Spleen (tissue), 11 donors: ENCODE measurements around the gene FAM228A. TPM values are rescaled to one million over a fixed set of nuclear protein-coding genes. Genes with fewer than 3 reads are reported as not detected.

ENCODE experiments used
- DNase-seq: peaks from one replicate; pipeline ENCODE4 v3.0.0-alpha.2; 2020
- H3K27ac ChIP-seq, 8 donors: fragments of 200-600 bp; sonication (generic) in 7 of 8; 1 replicate in 4 of 8; 2 replicates in 4 of 8; pipeline versions ENCODE4 v1.5.0 to v1.8.0; 2016 to 2021; ENCODE audit warnings: inconsistent platforms in 4 of 8, mild to moderate bottlenecking in 4 of 8, moderate library complexity in 1 of 8
- H3K27me3 ChIP-seq, 7 donors: fragments of 200-600 bp; sonication (generic) in 6 of 7; replicated peaks in 1 of 7; 1 replicate in 4 of 7; 2 replicates in 3 of 7; pipeline versions ENCODE4 v1.5.0 to v1.8.0; 2016 to 2021; ENCODE audit warnings: inconsistent platforms in 3 of 7, mild to moderate bottlenecking in 1 of 7
- H3K36me3 ChIP-seq, 6 donors: fragments of 200-600 bp; sonication (generic) in 5 of 6; 1 replicate in 4 of 6; 2 replicates in 2 of 6; pipeline versions ENCODE4 v1.5.0 to v1.8.0; 2016 to 2021; ENCODE audit warnings: inconsistent platforms in 2 of 6
- H3K4me1 ChIP-seq, 6 donors: fragments of 200-600 bp; sonication (generic) in 5 of 6; 1 replicate in 3 of 6; 2 replicates in 3 of 6; pipeline versions ENCODE4 v1.5.0 to v1.8.0; 2016 to 2021; ENCODE audit warnings: inconsistent platforms in 3 of 6
- H3K4me3 ChIP-seq, 8 donors: fragments of 200-600 bp; sonication (generic) in 7 of 8; 1 replicate in 4 of 8; 2 replicates in 4 of 8; pipeline versions ENCODE4 v1.5.0 to v1.8.0; 2016 to 2021; ENCODE audit warnings: inconsistent platforms in 4 of 8, mild to moderate bottlenecking in 4 of 8, moderate library complexity in 2 of 8
- H3K9me3 ChIP-seq, 8 donors: fragments of 200-600 bp; sonication (generic) in 7 of 8; 1 replicate in 4 of 8; 2 replicates in 4 of 8; pipeline versions ENCODE4 v1.5.0 to v1.8.0; 2016 to 2021; ENCODE audit warnings: inconsistent platforms in 4 of 8
- CTCF ChIP-seq, 11 experiments: fragments of 200-600 bp in 7 of 11; fragments of 450-650 bp in 4 of 11; sonication (generic) in 4 of 11; IDR thresholded peaks in 8 of 11; conservative IDR thresholded peaks in 3 of 11; 1 replicate in 7 of 11; 2 replicates in 4 of 11; pipeline versions ENCODE4 v1.4.0 to v1.8.0; 2016 to 2021; ENCODE audit warnings: antibody characterized with exemption in 11 of 11, inconsistent platforms in 4 of 11, mild to moderate bottlenecking in 1 of 11
- POLR2A ChIP-seq, 3 donors: fragments of 450-650 bp; IDR thresholded peaks; one replicate each; pipeline ENCODE4 v1.5.1; 2017; ENCODE audit warnings: antibody characterized with exemption in 3 of 3, mild to moderate bottlenecking in 1 of 3
- POLR2AphosphoS5 ChIP-seq, 3 donors: sonication (generic); formaldehyde crosslinking; IDR thresholded peaks; one replicate each; pipeline ENCODE4 v1.5.1; 2017; ENCODE audit warnings: antibody characterized with exemption in 3 of 3
- WGBS, 5 donors: extraction: QIAGEN DNeasy Blood & Tissue Kit in 3 of 5; methylation state at CpG; one replicate each; pipeline versions ENCODE4 v1.1.5 to v1.1.7; 2013 to 2018; 5-methylcytosine and 5-hydroxymethylcytosine counted together
- intact Hi-C: fragments of 100-400 bp; cut with DNase I; formaldehyde crosslinking; loops from one replicate; pipeline ENCODE4 v1.15.0; 2023; ENCODE audit warnings: low total_unique reads
- polyA plus RNA-seq, 3 donors: library from polyadenylated mRNA; stranded (reverse); fragments of 200-250 nt; gene quantifications; one replicate each; pipeline ENCODE4 v1.2.1, GENCODE V29; 2013
- total RNA-seq, 7 donors: library from RNA; depleted of rRNA in 3 of 7; stranded (reverse); fragments of >200 nt in 3 of 7; fragmentation: NEBNext Ultra II Directional in 4 of 7; extraction: Animal tissue kit (Norgen Biotek cat#: 25700) in 4 of 7; gene quantifications; one replicate each; pipeline versions ENCODE4 v1.1.0 to v1.2.1, GENCODE V29; 2016 to 2021
- donor health status: healthy with polysubstance abuse.
- donor health status: DM: no; HTN: no; CAD: no; lungs with moderate emphysema.
- donor health status: DM: no; HTN: no; CAD: no.
- donor health status: Bipolar disorder and iron deficiency.
- donor health status: healthy.
- donor health status: DM: no; HTN: no; CAD: no.
- donor health status: DM: yes; HTN: yes; CAD: no.

FAM228A gene
- total and polyA plus RNA-seq, 10 donors = 0.21 to 1.9 (median 0.77) TPM

DNA sequence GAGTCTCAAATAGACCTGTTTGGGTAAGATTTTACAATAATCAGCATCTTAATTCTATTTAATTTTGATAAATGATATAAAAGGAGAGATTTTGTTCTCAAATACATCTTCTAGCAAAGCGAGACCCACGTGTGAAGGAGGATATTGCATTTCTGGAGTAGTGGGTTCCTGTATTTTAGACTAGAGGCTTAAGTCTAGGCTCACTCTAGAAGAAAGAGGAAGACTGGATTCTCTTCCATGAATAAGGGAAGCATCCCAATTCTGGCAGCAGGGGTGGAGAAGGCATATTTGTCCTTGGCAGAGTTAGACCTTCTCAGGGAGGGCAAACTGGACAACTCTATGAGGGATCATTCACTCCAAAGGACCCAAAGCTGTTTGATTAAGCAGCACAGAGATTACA, 11.3 kb upstream of the FAM228A start:
- WGBS, 5 donors = 67 to 82% (median 77%) methylated on average over 2 of the region's 2 CpGs
- intact Hi-C loops = no loop called here
- Histone ChIP-seq H3K27me3 (no peaks in the 10 kb centered on the region), H3K4me3 (no peak overlapping the region), H3K36me3 (peaks cover 0 to 19% (median 0%) of the 10 kb centered on the region in 6 donors), H3K27ac (no peak overlapping the region), H3K4me1 (peaks cover 0 to 14% (median 6%) of the 10 kb centered on the region in 6 donors), H3K9me3 (peaks cover 0 to 9% (median 6%) of the 10 kb centered on the region in 8 donors)
- TF ChIP-seq POLR2A (IDR thresholded peaks at IDR 0.05) = no peak
- no peak for DNase-seq

GRCh38 chr2:24164416-24164973, 10.4 kb upstream of the FAM228A start:
- intact Hi-C loops = no loop called here
- H3K4me1 ChIP-seq = peaks cover 0 to 14% (median 6%) of the 10 kb centered on the region in 6 donors
- no peak for DNase-seq
- H3K36me3 ChIP-seq = peaks cover 0 to 20% (median 0%) of the 10 kb centered on the region in 6 donors
- H3K27me3 ChIP-seq = no peaks in the 10 kb centered on the region
- H3K4me3 ChIP-seq = no peak overlapping the region
- WGBS, 5 donors = 38 to 61% (median 53%) methylated on average over 7 to 8 of the region's 8 CpGs
- TF ChIP-seq POLR2A (IDR thresholded peaks at IDR 0.05) (no peak), CTCF (IDR thresholded peaks at IDR 0.05 in 8 of 11, conservative IDR thresholded peaks at IDR 0.05 in 3 of 11) (peak in 8 of 11 experiments; percentile 23 to 83 (median 52))
- H3K27ac ChIP-seq = no peak overlapping the region
- peaks cover 0 to 9% (median 6%) of the 10 kb centered on the region in 8 donors for H3K9me3 ChIP-seq

DNA sequence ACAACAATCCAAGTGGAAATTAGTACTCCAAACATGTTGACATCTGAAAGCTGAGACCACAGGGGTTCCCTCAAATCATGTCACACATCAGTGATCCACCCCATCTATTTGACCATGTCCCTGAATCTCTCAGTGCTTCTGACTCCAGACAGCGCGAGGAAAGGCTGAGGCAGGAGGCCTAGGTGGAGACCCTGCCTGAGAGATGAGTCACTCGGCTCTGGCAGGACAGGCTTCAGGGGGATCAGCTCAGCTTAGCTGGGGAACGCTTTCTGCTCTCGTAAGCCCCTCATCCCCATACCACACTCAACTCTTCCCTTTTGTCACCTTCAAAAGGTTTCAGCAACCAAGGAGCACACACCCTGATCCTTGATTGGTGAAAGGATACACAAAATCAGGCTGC, 5.8 kb upstream of the FAM228A start:
- Histone ChIP-seq H3K4me1 (peaks cover 0 to 12% (median 6%) of the 10 kb centered on the region in 6 donors), H3K9me3 (no peaks in the 10 kb centered on the region), H3K27me3 (no peaks in the 10 kb centered on the region), H3K36me3 (peaks cover 0 to 5% (median 0%) of the 10 kb centered on the region in 6 donors), H3K4me3 (no peak overlapping the region), H3K27ac (no peak overlapping the region)
- intact Hi-C loops = no loop called here
- TF ChIP-seq POLR2AphosphoS5 (IDR thresholded peaks at IDR 0.05) = no peak
- TF ChIP-seq CTCF (IDR thresholded peaks at IDR 0.05 in 8 of 11, conservative IDR thresholded peaks at IDR 0.05 in 3 of 11) = no peak
- no peak for TF ChIP-seq POLR2A (IDR thresholded peaks at IDR 0.05)
- DNase-seq = no peak
- 77 to 95% (median 90%) methylated on average over 5 of the region's 5 CpGs for WGBS, 5 donors

DNA sequence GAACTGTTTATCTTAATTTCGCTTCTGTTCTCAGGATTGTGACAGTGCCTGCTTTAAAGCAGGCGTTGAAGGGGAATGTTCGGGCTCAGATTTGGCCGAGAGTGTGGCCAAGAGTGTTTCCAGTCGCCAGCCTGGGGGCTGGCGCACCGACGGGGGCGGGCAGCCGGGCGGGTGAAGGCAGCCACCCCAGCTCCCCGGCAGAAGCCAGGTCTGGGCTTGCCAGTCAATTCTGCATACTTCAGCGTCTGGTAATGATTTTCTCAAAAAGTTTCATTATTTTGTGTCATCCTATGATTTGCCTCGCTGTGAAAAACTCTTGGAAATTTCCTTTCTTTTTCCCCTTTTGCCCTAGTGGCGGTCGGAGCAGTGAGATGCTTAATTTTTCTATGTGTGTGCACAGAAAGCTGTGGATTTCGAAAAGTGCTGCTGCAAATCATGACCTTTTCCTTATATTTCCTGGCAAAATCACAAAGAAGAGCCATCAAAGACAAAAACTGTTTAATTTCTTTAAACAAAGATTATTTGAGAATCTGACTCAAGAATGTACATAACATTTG, 856 bp downstream of the FAM228A start:
- WGBS, 5 donors = 90 to 93% (median 92%) methylated on average over 17 of the region's 17 CpGs
- TF ChIP-seq POLR2AphosphoS5 (IDR thresholded peaks at IDR 0.05) (no peak), CTCF (IDR thresholded peaks at IDR 0.05 in 8 of 11, conservative IDR thresholded peaks at IDR 0.05 in 3 of 11) (no peak), POLR2A (IDR thresholded peaks at IDR 0.05) (no peak)
- Histone ChIP-seq H3K9me3 (no peaks in the 10 kb centered on the region), H3K4me1 (no peaks in the 10 kb centered on the region), H3K27ac (no peak overlapping the region), H3K36me3 (no peaks in the 10 kb centered on the region), H3K4me3 (no peak overlapping the region), H3K27me3 (peaks cover 0 to 8% (median 0%) of the 10 kb centered on the region in 7 donors)
- no peak for DNase-seq
- intact Hi-C loops = no loop called here
